Stimulated activated naive CD8-positive, alpha-beta T cell treated with anti-CD3 and anti-CD28 coated beads, Interleukin-15, Interleukin-2, amounts not matched to agents 100 U/mL and 50 U/mL, for 24 hours (primary cell): ENCODE results near the gene FMN1.

Experiments
- ATAC-seq: fragments of 150-1000 bp; cut with Tn5 transposase; one replicate; pipeline ENCODE4 v1.10.0; 2021
- DNase-seq: peaks from one replicate; pipeline ENCODE4 v3.0.0; 2021

The FMN1 gene

GRCh38 chr15:32723171-32723948, 471.2 kb downstream of the FMN1 start:
- ATAC-seq (peak; percentile 82), DNase-seq (no peak)

DNA sequence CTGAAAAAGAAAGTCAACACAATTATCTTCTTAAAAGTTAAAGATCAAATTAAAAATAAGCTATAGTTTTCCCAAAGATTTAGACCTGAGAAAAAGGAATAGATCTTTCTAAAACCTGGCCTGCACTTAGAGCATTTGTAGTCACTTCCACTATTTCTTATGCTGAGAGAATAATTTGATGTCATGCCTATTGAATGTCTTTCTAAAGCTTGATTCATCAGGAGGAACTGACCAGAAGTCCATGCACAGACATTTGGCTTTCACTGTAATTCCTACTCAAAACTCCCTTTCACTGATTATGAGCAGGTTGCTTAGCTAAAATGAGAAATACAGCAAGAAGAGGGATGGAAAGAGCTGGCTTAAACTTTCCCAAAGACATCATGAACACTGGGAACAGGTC, 472.4 kb downstream of the FMN1 start:
- no peak for ATAC-seq
- DNase-seq = no peak

GRCh38 chr15:32721596-32721995, 472.9 kb downstream of the FMN1 start:
- DNase-seq = no peak
- ATAC-seq = no peak

DNA sequence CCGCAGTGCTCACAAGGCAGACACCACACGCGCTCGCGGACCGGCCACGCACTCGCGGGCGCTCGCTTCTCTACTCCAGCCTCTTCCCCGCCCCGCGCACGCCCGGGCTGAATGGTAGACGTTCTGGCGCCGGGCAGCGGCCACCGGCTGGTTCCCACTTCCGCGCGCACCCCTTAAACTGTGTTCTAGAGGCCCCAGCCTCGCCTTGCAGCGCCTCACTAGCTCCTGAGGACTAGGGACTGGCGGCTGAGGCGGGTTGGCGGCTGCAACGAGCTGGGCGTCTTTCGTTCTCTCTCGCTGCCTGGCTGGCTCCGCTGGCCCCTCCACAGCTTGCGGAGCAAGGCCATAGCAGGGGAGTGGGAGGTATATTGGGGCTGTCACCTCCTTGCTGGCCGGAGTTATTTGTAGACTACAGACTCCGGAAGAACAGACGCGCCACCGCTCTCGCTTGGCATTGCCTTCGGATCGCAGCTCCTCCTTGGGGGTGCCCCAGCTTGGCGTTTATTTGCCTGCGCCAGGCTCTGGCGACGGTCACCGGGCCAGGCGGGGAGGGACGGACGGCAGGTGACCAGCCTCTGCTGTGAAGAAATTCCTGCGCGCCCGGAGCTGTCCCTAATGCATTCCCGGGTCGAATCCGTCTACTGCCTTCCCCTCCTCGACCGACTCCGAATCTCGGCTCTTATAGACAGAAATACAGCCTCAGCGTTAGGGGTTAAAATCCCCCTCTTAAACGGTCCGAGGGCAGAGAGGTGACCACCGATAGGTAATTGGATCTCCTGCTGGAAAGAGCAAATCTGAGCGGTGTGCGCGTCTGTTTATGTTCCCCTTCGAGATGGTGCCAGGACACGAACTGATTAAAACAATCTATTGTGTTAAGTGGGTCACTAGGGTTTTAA, 475.4 kb downstream of the FMN1 start:
- DNase-seq (peak; percentile 7), ATAC-seq (peak; percentile 8)

- ATAC-seq (no peak), DNase-seq (peak; percentile 9)
Observed at GRCh38 chr15:32718227-32718820, 476.2 kb downstream of the FMN1 start.

GRCh38 chr15:32717426-32718226, 476.9 kb downstream of the FMN1 start, which contains the start of gene GREM1:
Gene GREM1, plus strand, starts transcription at chr15:32718004. Its CDS starts 12,687 bp downstream, at chr15:32730691.
- no peak for ATAC-seq
- DNase-seq = no peak

DNA sequence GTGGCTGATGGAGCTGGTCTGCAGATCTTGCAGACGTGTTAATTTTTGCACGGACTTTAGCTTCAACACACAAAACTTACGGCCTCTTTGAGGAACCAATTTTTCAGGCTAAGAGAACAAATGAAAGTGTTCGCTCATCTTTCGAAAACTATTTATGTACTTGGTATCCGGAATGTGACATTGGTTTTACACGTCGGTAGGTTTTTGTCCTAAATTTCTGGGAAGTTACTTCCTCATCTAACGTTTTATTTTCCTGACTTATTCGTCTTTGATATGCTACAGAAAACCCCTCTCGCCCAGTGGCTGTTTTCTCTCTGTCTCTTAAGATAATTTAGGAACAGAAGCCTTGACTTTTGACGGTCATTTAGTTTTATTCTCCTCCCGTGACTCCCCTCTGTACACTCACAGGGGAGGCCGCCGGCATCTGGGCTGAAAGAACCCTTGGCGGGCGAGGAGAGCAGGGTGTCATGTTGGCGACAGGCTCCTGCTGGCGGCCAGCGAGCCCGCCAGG, 477.5 kb downstream of the FMN1 start:
- ATAC-seq (no peak), DNase-seq (no peak)

DNA sequence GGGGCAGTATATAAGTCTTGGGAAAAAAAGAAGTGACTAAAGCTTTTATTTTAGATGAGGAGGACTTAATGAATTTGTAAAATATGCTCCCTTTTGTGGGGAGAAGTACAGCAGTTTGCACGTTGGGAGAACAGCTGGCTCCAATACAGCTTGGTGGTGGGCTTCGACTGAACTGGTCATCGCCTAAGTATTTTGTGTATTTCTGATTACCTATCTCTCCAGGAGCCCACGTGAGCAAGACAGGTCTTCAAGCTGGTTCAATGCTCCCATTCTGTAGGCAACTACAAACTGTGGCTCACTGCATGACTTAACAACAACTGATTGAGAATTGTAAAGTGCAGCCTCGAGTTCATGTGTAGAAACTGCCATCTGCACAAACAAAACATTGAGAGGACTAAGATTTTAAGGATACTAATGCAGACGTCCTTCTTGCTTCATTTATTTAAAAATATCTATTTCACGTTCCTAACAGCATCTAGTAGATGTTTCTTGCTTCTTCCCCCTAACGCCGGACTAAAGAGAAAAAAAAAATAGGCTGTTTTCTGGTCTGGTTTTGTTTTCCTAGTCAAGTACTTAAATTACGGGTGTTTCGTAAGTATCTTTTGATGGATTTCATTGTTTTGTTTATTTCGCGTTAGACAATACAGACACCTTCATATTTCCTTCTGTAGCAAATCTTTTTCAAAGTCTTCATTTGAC, 478.1 kb downstream of the FMN1 start:
- ATAC-seq = no peak

More for the DNA sequence above, 478.1 kb downstream of the FMN1 start:
- DNase-seq = no peak
